Mesenchymal stem cell (in vitro differentiated cells and primary cell): ENCODE measurements around the gene CTBP2.

Experiments
- DNase-seq: peaks from one replicate; pipeline ENCODE4 v3.0.0-alpha.2; 2013
- H2AFZ ChIP-seq: one replicate; pipeline ENCODE4 v1.6.1; 2013; ENCODE audit warnings: low read depth, mild to moderate bottlenecking, control low read depth, inconsistent platforms, low read length, moderate library complexity
- H2AK5ac ChIP-seq: 2 replicates; pipeline ENCODE4 v1.6.1; 2013; ENCODE audit warnings: low read length, moderate library complexity, mild to moderate bottlenecking, inconsistent platforms; ENCODE audit not compliant: severe bottlenecking
- H2BK120ac ChIP-seq: one replicate; pipeline ENCODE4 v1.6.1; 2013; ENCODE audit warnings: low read depth, mild to moderate bottlenecking, inconsistent platforms, low read length, moderate library complexity
- H2BK12ac ChIP-seq, 2 experiments: one replicate each; pipeline ENCODE4 v1.6.1; 2013; ENCODE audit warnings: inconsistent platforms in 2 of 2, low read length in 2 of 2, mild to moderate bottlenecking in 2 of 2, moderate library complexity in 2 of 2, control low read depth in 1 of 2
- H2BK15ac ChIP-seq: one replicate; pipeline ENCODE4 v1.6.1; 2013; ENCODE audit warnings: mild to moderate bottlenecking, low read depth, inconsistent platforms; ENCODE audit not compliant: poor library complexity, severe bottlenecking
- H2BK5ac ChIP-seq: 2 replicates; pipeline ENCODE4 v1.6.1; 2013; ENCODE audit warnings: low read depth, mild to moderate bottlenecking, low read length, control low read depth, inconsistent platforms; ENCODE audit not compliant: poor library complexity, severe bottlenecking
- H3K14ac ChIP-seq, 2 experiments: one replicate each; pipeline ENCODE4 v1.6.1; 2013; ENCODE audit warnings: inconsistent platforms in 2 of 2, low read length in 2 of 2, control low read depth in 1 of 2, mild to moderate bottlenecking in 1 of 2, moderate library complexity in 1 of 2
- H3K18ac ChIP-seq, 2 experiments: one replicate each; pipeline ENCODE4 v1.6.1; 2013; ENCODE audit warnings: inconsistent platforms in 2 of 2, low read length in 2 of 2, control low read depth in 1 of 2, low read depth in 1 of 2, mild to moderate bottlenecking in 1 of 2
- H3K23ac ChIP-seq, 2 experiments: one replicate each; pipeline ENCODE4 v1.6.1; 2013; ENCODE audit warnings: inconsistent platforms in 2 of 2, low read length in 2 of 2, mild to moderate bottlenecking in 2 of 2, moderate library complexity in 2 of 2, control low read depth in 1 of 2
- H3K27ac ChIP-seq: 2 replicates; pipeline ENCODE4 v1.5.1; 2013; ENCODE audit warnings: mild to moderate bottlenecking, moderate library complexity, low read length, control low read depth, inconsistent platforms; ENCODE audit not compliant: poor library complexity, severe bottlenecking
- H3K27me3 ChIP-seq, 2 experiments: 2 replicates each; pipeline versions ENCODE4 v1.6.1 to v1.7.0; 2013; ENCODE audit warnings: low read length in 2 of 2, mild to moderate bottlenecking in 2 of 2, moderate library complexity in 2 of 2, control low read depth in 1 of 2, inconsistent platforms in 1 of 2; ENCODE audit not compliant: control insufficient read depth in 1 of 2, insufficient read depth in 1 of 2
- H3K36me3 ChIP-seq, 2 experiments: 2 replicates each; pipeline versions ENCODE4 v1.6.1 to v1.7.0; 2013; ENCODE audit warnings: low read length in 2 of 2, control low read depth in 1 of 2, inconsistent platforms in 1 of 2, low read depth in 1 of 2, mild to moderate bottlenecking in 1 of 2; ENCODE audit not compliant: insufficient read depth in 2 of 2, control insufficient read depth in 1 of 2
- H3K4ac ChIP-seq, 2 experiments: one replicate each; pipeline ENCODE4 v1.6.1; 2013; ENCODE audit warnings: inconsistent platforms in 2 of 2, low read length in 2 of 2, mild to moderate bottlenecking in 2 of 2, moderate library complexity in 2 of 2, control low read depth in 1 of 2, low read depth in 1 of 2
- H3K4me1 ChIP-seq: 2 replicates; pipeline ENCODE4 v1.6.1; 2013; ENCODE audit warnings: low read depth, low read length, control low read depth; ENCODE audit not compliant: control insufficient read depth, insufficient read depth
- H3K4me2 ChIP-seq: 2 replicates; pipeline ENCODE4 v1.6.1; 2013; ENCODE audit warnings: low read length, mild to moderate bottlenecking, inconsistent platforms; ENCODE audit not compliant: poor library complexity, severe bottlenecking
- H3K4me3 ChIP-seq, 2 experiments: 2 replicates each; pipeline versions ENCODE4 v1.5.1 to v1.7.0; 2013; ENCODE audit warnings: low read length in 2 of 2, mild to moderate bottlenecking in 2 of 2, control low read depth in 1 of 2, low read depth in 1 of 2; ENCODE audit not compliant: insufficient read depth in 1 of 2
- H3K79me1 ChIP-seq: replicated peaks from 2 replicates; pipeline ENCODE4 v1.6.1; 2013; ENCODE audit warnings: mild to moderate bottlenecking, control low read depth, low read length, inconsistent platforms; ENCODE audit not compliant: poor library complexity, severe bottlenecking
- H3K9ac ChIP-seq: 2 replicates; pipeline ENCODE4 v1.7.0; 2013; ENCODE audit warnings: mild to moderate bottlenecking, low read length, moderate library complexity
- H3K9me3 ChIP-seq: 2 replicates; pipeline ENCODE4 v1.7.0; 2013; ENCODE audit warnings: mild to moderate bottlenecking, low read length; ENCODE audit not compliant: control insufficient read depth
- H4K8ac ChIP-seq: one replicate; pipeline ENCODE4 v1.6.1; 2013; ENCODE audit warnings: inconsistent platforms, mild to moderate bottlenecking, low read length, moderate library complexity
- H4K91ac ChIP-seq: one replicate; pipeline ENCODE4 v1.6.1; 2013; ENCODE audit warnings: mild to moderate bottlenecking, low read length, inconsistent platforms
- WGBS: methylation state at CpG from one replicate; pipeline ENCODE4 v1.1.7; 2013; ENCODE audit warnings: mixed read lengths; 5-methylcytosine and 5-hydroxymethylcytosine counted together

CTBP2 gene

DNA sequence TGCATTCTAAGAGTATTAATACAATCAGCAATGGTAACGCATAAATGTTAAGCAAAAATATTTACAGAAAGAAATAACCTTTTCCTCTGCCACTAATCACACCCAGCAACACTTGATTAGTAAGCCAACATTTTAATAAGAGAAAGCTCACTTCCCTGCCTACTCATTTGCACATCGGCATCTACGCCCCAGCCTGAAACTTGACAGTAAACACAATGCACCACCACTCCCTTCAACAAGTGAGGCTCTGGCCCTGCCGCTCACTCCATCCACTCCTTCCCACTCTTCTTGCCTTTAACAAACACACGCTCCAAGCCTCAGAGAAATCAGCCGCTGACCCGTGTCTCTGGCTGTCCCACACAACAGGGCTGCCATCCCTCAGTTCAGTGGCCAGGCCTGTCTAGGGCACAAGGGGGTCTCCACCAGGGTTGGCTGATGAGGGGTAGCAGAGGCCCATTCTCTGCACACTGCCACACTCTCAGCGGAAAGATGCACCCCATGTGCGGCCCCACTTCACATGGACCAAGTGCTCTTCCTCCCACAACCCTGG is 54.6 kb downstream of the CTBP2 start:
- Histone ChIP-seq H2AFZ (no peak overlapping the region), H3K4me1 (peaks cover 21% of the 10 kb centered on the region), H3K4me3 (peak overlapping the region in 1 of 2 experiments; percentile 17), H2AK5ac (no peak overlapping the region), H4K91ac (peak overlapping the region; percentile 36), H3K4ac (no peak overlapping the region), H3K27me3 (no peaks in the 10 kb centered on the region), H3K9me3 (peaks cover 8% of the 10 kb centered on the region), H2BK12ac (no peak overlapping the region), H2BK120ac (no peak overlapping the region), H3K9ac (no peak overlapping the region), H3K14ac (no peak overlapping the region), H3K36me3 (peaks cover 61 to 72% of the 10 kb centered on the region in 2 experiments), H3K23ac (no peak overlapping the region), H2BK5ac (no peak overlapping the region), H3K4me2 (no peak overlapping the region), H2BK15ac (no peak overlapping the region), H3K79me1 (peaks cover 44% of the 10 kb centered on the region), H4K8ac (peak overlapping the region; percentile 45), H3K18ac (peak overlapping the region in 1 of 2 experiments; percentile 3), H3K27ac (no peak overlapping the region)
- WGBS, result 97% methylated on average over 9 of the region's 9 CpGs
- DNase-seq, result no peak

DNA sequence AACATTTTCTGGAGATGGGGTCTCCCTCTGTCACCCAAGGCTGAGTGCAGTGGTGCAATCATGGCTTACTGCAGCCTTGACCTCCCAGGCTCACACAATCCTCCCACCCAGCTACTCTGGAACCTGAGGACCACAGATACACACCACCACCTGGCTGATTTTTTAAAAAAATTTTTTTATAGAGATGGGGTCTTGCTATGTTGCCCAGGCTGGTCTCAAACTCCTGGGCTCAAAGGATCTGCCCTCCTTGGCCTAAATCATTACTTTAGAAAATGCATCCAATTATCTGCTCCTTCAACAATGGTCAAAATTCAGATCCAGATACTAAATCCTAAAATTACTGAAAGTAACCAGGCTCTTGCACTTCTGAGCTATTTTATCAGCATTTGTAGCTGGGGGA is 55.2 kb downstream of the CTBP2 start:
- Histone ChIP-seq H2BK12ac (no peak overlapping the region), H3K4me3 (no peak overlapping the region), H3K4me2 (no peak overlapping the region), H4K8ac (no peak overlapping the region), H3K4me1 (peaks cover 21% of the 10 kb centered on the region), H3K9ac (no peak overlapping the region), H3K14ac (no peak overlapping the region), H3K27ac (no peak overlapping the region), H2BK5ac (no peak overlapping the region), H2BK15ac (no peak overlapping the region), H3K9me3 (peaks cover 8% of the 10 kb centered on the region), H3K36me3 (peaks cover 61 to 69% of the 10 kb centered on the region in 2 experiments), H3K23ac (no peak overlapping the region), H2AK5ac (no peak overlapping the region), H2AFZ (no peak overlapping the region), H3K79me1 (peaks cover 42% of the 10 kb centered on the region), H3K4ac (no peak overlapping the region), H3K27me3 (no peaks in the 10 kb centered on the region), H2BK120ac (no peak overlapping the region), H4K91ac (no peak overlapping the region), H3K18ac (no peak overlapping the region)
- no peak for DNase-seq

DNA sequence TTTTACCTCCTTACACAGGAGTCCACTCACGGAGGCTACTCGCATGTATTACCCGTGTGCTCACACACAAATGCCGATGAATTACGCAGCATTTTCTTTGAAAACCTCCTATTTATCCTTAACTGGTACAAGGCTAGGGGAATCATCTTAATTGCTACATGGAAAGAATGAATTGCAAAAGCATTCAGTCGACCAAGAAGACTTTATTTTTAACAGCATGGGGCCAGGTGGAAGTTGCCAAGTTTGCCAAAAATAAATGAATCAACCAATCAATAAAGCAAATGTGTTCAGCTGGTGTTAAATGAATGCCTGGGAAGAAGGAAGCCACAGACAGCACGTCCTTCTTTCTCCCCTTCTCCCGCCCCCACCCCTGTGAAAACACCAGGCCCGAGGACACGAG is 55.8 kb downstream of the CTBP2 start:
- H4K91ac ChIP-seq, result no peak overlapping the region

DNA sequence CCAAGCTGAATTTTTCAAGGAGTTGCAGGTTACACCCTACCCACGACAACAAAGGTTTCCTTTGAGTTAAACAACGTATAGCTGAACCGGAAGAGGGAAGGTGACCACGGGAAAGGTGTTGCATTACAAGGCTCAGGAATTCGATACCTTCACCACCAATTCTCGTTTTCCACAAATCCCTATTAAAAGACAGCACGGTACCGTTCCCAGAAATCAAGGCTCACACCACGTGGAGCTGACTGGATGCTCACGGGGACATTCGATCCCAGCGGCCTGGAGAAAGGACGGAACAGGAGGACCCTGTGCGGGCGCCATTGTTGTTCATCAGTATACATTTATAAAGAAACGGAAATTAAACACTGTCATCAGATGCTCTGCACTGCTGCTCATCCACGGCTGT is 56.4 kb downstream of the CTBP2 start:
- H4K91ac ChIP-seq, result no peak overlapping the region
- H3K18ac ChIP-seq, result peak overlapping the region in 1 of 2 experiments; percentile 19
- no peak overlapping the region for H2AK5ac ChIP-seq
- H4K8ac ChIP-seq, result no peak overlapping the region
- H3K4me1 ChIP-seq, result peaks cover 24% of the 10 kb centered on the region
- no peak overlapping the region for H3K4me2 ChIP-seq
- no peaks in the 10 kb centered on the region for H3K27me3 ChIP-seq
- H2AFZ ChIP-seq, result no peak overlapping the region
- H3K4me3 ChIP-seq, result no peak overlapping the region
- H3K27ac ChIP-seq, result no peak overlapping the region
- no peak overlapping the region for H3K4ac ChIP-seq
- DNase-seq, result no peak
- H3K14ac ChIP-seq, result no peak overlapping the region
- WGBS, result 90% methylated on average over 17 of the region's 17 CpGs
- no peak overlapping the region for H3K23ac ChIP-seq
- peak overlapping the region in 1 of 2 experiments; percentile 17 for H2BK12ac ChIP-seq
- H3K36me3 ChIP-seq, result peaks cover 55 to 62% of the 10 kb centered on the region in 2 experiments
- H2BK15ac ChIP-seq, result peak overlapping the region; percentile 45
- peaks cover 40% of the 10 kb centered on the region for H3K79me1 ChIP-seq
- peaks cover 8% of the 10 kb centered on the region for H3K9me3 ChIP-seq
- H3K9ac ChIP-seq, result no peak overlapping the region
- H2BK5ac ChIP-seq, result no peak overlapping the region
- H2BK120ac ChIP-seq, result no peak overlapping the region

More for the DNA sequence above, 55.8 kb downstream of the CTBP2 start:
- Histone ChIP-seq H2AK5ac (no peak overlapping the region), H2AFZ (no peak overlapping the region), H3K4me2 (no peak overlapping the region), H2BK5ac (no peak overlapping the region), H3K4me1 (peaks cover 23% of the 10 kb centered on the region), H2BK120ac (no peak overlapping the region), H3K4me3 (no peak overlapping the region), H3K4ac (no peak overlapping the region), H2BK15ac (no peak overlapping the region), H3K27me3 (no peaks in the 10 kb centered on the region), H3K36me3 (peaks cover 59 to 65% of the 10 kb centered on the region in 2 experiments), H3K14ac (no peak overlapping the region), H4K8ac (no peak overlapping the region), H3K9ac (no peak overlapping the region), H3K9me3 (peaks cover 8% of the 10 kb centered on the region), H2BK12ac (no peak overlapping the region), H3K27ac (no peak overlapping the region), H3K79me1 (peaks cover 41% of the 10 kb centered on the region), H3K23ac (no peak overlapping the region), H3K18ac (no peak overlapping the region)
- DNase-seq, result no peak
- 96% methylated on average over 6 of the region's 10 CpGs for WGBS
